Stimulated activated CD4-positive, alpha-beta T cell treated with anti-CD3 and anti-CD28 coated beads, Interleukin-15, amount 100 ng/mL, for 1 hour (primary cell): ENCODE measurements around the gene ATMIN.

ENCODE experiments used
- DNase-seq, 2 donors: peaks; one replicate each; pipeline ENCODE4 v3.0.0-alpha.2; 2020; ENCODE audit warnings: low read depth in 1 of 2, low spot score in 1 of 2

ATMIN gene

DNA sequence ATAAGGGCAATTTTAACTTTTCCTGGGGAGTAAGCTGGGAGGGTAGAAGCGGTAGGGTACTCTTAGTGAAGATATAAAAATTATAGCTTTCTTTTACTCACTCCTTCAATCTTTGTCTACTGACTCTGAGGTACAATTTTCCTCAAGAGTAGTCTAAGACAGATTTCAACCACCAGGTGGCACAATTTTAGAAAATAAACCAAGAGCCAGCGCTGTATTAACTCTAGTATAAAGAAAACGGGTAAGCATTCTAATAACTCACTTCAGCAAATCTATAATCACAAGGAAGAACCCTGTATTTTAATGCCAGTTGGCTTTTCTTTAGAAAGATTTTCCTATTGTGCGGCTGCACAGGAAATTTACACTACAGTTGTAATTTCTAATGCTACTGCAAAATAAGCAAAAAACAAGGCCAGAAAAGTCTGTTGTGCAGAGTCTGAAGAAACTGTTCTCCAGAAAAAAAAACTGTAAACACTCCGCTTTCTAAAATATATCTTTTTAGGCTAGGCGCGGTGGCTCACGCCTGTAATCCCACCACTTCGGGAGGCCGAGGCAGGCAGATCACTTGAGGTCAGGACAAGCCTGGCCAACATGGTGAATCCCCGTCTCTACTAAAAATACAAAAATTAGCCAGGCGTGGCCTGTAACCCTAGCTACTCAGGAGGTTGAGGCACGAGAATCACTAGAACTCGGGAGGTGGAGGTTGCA lies 30.8 kb upstream of the ATMIN start:
- no peak for DNase-seq

- no peak for DNase-seq
Observed at GRCh38 chr16:81005610-81006161, 30.0 kb upstream of the ATMIN start.

DNA sequence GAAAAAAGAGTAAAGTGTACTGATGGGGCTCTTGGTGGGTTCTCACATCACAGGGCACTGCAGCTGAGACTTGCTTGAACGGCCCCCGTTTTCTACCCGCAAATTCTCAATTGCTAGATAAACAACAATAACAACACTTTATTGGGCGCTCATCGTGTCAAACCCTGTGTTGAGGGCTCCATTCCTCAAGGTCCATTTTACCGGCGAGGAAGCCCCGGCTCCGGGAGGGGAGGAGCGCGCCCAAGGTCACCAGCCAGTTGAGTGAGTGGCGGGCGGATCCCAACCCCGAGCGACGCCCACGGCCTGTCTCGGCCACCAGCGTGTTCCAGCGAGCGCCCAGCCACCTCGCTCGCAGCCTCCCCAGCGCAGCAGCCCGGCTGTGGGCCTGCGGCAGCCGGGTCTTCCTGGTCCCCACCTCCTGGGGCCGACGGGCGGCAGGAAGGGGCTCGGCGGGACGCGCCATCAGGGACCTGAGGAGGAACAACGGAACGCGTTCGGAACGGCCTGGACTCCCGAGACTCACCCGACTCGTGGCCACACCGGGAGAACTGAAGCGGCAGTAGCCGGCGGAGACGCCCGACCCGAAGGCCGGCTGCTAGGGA lies 29.3 kb upstream of the ATMIN start:
- DNase-seq: peak in 1 of 2 donors; percentile 52

DNA sequence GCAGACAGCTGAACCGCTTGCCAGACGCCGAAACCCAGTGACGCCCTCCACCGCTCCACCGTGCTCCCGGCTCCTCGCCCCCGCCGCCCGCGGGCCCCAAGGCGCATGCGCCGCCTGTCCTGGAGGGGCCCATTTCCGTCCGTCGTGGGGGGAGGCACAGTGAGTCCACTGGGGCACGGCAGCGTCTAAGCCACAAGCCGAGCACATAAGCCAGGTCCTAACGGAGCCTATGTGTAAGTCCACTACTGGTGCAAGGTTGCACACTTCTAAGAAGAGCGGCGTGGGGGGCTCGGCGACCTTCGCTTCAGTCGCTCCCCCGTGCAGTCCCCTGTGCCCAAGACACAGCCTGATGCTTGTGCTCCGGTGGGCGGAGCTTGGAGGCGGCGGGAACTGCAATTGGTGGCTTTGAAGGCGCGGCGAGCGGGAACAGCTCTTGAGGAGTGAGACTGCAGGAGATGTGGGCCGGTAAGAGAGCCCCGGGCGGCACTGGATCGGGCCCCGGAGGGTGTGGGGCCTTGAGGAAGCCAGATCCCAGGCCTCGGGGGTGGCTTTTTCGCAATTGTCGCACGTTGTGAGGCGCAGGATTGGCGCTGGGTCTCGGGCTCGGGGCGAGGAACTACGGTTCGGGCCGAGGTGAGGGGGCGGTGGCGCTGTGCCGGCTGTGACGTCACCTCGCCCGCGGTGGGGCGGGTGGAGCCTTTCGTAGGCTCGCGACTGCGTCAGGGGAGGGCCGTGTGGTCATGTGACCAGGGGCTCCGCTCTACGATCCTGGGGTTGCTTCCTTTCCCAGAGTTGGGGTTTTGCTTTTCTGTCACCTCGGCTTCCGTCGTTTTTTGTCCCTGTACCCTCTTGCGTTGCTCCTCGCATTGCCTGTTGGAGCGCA lies 28.6 kb upstream of the ATMIN start, which contains the start of the genes CENPN and CMC2:
CENPN (plus strand) TSS at position 402 of the 883 bp plus-strand sequence. CDS start 4,726 bp downstream, outside the sequence.
CMC2 (minus strand) TSS at position 73 of the 883 bp plus-strand sequence. CDS start 9,491 bp downstream, outside the sequence.
- DNase-seq: peak; percentile 92 to 94

DNA sequence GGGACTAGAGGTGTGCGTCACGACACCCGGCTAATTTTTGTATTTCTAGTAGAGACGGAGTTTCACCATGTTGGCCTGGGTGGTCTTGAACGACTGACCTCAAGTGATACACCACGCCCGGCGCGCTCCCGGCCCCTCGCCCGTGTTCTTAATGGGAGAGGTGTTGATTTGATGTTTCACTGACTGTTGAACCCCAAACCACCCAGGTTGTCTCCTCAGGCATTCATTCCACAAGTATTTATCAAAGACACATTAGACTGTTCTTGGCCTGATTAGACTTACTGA lies 27.2 kb upstream of the ATMIN start:
- DNase-seq: no peak

DNA sequence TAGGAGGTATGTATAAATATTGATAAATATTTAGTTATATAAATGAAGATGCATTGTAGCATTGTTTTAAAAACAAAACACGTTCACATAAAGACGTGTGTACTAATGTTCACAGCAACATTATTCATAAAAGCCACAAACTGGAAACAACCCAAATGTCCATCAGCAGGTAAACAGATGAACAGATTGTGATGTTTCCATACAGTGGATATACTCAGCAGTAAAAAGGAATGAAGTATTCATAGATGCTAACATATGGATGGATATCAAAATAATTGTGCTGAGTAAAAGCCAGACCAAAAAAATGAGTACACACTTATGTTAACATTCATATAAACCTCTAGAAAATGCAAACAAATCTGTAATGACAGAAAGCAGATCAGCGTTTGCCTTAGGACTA lies 22.7 kb upstream of the ATMIN start:
- no peak for DNase-seq

DNA sequence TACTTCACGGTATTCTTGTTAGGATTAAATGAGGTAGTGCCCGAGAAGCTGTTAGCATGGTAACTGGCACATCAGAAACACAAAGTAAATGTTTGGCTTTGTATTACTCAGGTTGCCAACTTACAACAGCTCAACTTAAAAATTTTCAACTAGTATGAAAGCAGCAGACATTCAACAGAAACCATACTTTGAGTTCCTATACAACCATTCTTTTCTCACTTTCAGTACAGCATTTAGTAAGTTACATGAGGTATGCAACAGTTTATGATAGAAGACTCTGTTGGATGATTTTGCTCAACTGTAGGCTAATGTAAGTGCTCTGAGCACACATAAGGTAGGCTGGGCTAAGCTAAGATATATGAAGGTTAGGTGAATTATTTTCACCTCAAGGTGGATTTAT lies 21.0 kb upstream of the ATMIN start:
- DNase-seq: no peak

- DNase-seq: no peak
Observed at GRCh38 chr16:81018496-81018895, 17.1 kb upstream of the ATMIN start.

- DNase-seq: no peak
Observed at GRCh38 chr16:81026429-81026828, 9.2 kb upstream of the ATMIN start.

GRCh38 chr16:81029930-81030604 lies 5.6 kb upstream of the ATMIN start:
- no peak for DNase-seq

- peak; percentile 22 to 35 for DNase-seq
Observed at GRCh38 chr16:81035975-81036750, 521 bp downstream of the ATMIN start.

GRCh38 chr16:81036751-81037350 lies 1.2 kb downstream of the ATMIN start:
- no peak for DNase-seq

DNA sequence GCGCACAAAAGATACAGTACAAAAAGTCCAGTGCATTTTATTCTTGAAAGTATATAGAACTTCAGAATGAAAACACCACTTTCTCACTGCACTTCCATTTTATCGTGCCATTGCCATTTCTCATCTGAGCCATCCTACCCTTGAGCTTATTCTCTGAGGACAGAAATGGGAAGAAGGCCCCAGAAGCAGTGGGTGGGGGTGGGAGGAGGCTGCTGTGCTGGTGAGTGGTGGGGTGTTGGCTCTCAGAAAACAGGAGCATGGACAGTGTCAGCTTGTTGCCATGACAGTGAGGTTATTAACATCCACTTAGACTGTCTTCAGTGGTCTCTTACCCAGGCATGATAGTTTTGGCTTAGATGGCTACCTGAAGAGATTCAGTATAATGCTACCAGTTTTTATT lies 4.5 kb downstream of the ATMIN start:
- DNase-seq: no peak

DNA sequence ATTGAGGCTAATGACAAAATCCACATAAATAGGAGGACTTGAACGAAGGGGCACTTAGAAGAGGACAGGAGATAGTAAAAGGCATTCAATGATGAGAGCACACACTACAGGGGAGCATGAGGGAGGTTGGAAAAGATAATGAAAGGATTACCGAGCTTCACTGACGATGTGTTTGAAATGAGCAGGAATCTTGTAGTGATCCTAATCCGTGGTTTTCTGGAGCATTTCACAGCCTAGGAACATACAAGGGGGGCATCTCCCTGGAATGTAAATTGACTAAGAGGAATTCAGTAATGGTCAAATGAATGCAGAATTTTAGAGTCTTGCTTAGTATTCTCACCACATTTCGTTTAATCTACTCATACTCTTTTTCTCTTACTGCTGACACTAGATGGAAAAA lies 5.2 kb downstream of the ATMIN start:
- DNase-seq: no peak

GRCh38 chr16:81041696-81042095 lies 6.1 kb downstream of the ATMIN start:
- DNase-seq: no peak

DNA sequence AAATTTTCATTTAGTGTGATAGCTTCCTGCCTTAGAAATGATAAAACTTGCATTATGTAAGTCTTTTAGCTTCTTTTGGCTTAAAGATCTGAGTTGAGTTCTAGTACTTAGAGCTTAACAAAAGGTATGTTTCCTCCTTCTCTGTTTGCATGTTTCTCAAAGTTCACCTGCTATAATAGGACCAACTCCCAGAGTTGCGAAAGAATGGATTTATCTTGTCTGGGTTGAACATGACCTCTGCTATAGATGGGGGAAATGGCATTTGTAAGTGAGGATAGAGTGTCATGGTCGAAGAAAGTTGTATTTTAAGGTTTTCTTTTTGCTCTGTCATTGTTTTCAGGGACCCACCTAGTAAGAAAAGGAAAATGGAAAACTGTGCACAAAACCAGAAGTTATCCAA lies 7.2 kb downstream of the ATMIN start:
- DNase-seq: no peak

GRCh38 chr16:81053761-81054160 lies 18.1 kb downstream of the ATMIN start:
- DNase-seq: no peak

- no peak for DNase-seq
Observed at GRCh38 chr16:81060576-81061306, 25.1 kb downstream of the ATMIN start.

DNA sequence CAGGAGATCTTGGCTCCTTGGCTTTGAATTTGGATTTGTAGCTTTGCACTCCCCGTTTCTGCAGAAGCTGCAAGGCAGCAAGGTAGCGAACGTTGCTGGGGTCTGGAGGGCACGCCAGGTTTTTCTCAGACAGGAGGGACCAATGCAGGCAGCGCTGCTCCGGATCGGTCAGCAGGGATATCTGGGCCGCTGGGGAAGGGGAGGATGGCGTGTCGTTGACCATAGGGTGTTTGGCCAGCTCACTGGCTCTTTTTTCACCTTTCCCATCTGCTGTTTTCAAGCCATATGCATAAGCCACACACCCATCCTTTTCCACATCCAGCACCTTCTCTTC lies 25.6 kb downstream of the ATMIN start:
- no peak for DNase-seq
